Central memory CD8-positive, alpha-beta T cell (primary cell): Measurements from ENCODE around the gene DHX57.
A peak's percentile ranks its signal among the peaks of the same experiment; 100 is the strongest.

Source experiments
- ATAC-seq: fragments of 150-1000 bp; cut with Tn5 transposase; replicated peaks from 2 replicates; pipeline ENCODE4 v1.10.0; 2022; ENCODE audit warnings: mild to moderate bottlenecking, moderate FRiP score, moderate number of reproducible peaks; ENCODE audit not compliant: poor library complexity, severe bottlenecking; ENCODE audit errors: extremely low read depth
- DNase-seq, 2 donors: peaks; one replicate each; pipeline ENCODE4 v3.0.0; 2021; ENCODE audit warnings: low spot score in 2 of 2
- H3K27ac Mint-ChIP-seq: one replicate; pipeline ENCODE4 v1.8.0; 2022; ENCODE audit warnings: low read depth, mild to moderate bottlenecking, moderate library complexity, mixed read lengths
- H3K27me3 Mint-ChIP-seq: one replicate; pipeline ENCODE4 v1.8.0; 2022; ENCODE audit warnings: mixed read lengths
- H3K36me3 Mint-ChIP-seq: one replicate; pipeline ENCODE4 v1.8.0; 2022; ENCODE audit warnings: mild to moderate bottlenecking, moderate library complexity, mixed read lengths; ENCODE audit not compliant: insufficient read depth
- H3K4me1 Mint-ChIP-seq: one replicate; pipeline ENCODE4 v1.8.0; 2022; ENCODE audit warnings: mixed read lengths
- H3K4me3 Mint-ChIP-seq: one replicate; pipeline ENCODE4 v1.8.0; 2022; ENCODE audit warnings: mild to moderate bottlenecking, moderate library complexity, mixed read lengths
- H3K9me3 Mint-ChIP-seq: one replicate; pipeline ENCODE4 v1.8.0; 2022; ENCODE audit warnings: mixed read lengths

Gene DHX57

GRCh38 chr2:38892819-38893218, 17.1 kb upstream of the DHX57 start:
- no peak for ATAC-seq
- Mint-ChIP-seq H3K4me3 (no peak overlapping the region), H3K36me3 (no peaks in the 10 kb centered on the region)

GRCh38 chr2:38889575-38889974, 13.8 kb upstream of the DHX57 start, which contains the start of gene ARHGEF33:
Gene ARHGEF33 (plus strand): TSS chr2:38889875. CDS start chr2:38919448, 29,573 bp downstream.
- ATAC-seq (no peak), DNase-seq (no peak)
- H3K27ac Mint-ChIP-seq, result no peak within 1 kb of the TSS
- H3K27me3 Mint-ChIP-seq, result no peaks in the 10 kb centered on the region
- H3K4me1 Mint-ChIP-seq, result no peaks in the 10 kb centered on the region
- H3K9me3 Mint-ChIP-seq, result no peaks in the 10 kb centered on the region
- H3K4me3 Mint-ChIP-seq, result no peak within 1 kb of the TSS
- H3K36me3 Mint-ChIP-seq, result no peaks in the 10 kb centered on the region

More at GRCh38 chr2:38892819-38893218, 17.1 kb upstream of the DHX57 start:
- H3K4me1 Mint-ChIP-seq, result no peaks in the 10 kb centered on the region
- no peak for DNase-seq
- H3K27ac Mint-ChIP-seq, result no peak overlapping the region
- no peaks in the 10 kb centered on the region for H3K9me3 Mint-ChIP-seq
- H3K27me3 Mint-ChIP-seq, result peaks cover 13% of the 10 kb centered on the region

GRCh38 chr2:38889045-38889444, 13.3 kb upstream of the DHX57 start:
- no peak overlapping the region for H3K4me3 Mint-ChIP-seq
- H3K27me3 Mint-ChIP-seq, result no peaks in the 10 kb centered on the region
- no peak for ATAC-seq
- no peak overlapping the region for H3K27ac Mint-ChIP-seq
- H3K36me3 Mint-ChIP-seq, result no peaks in the 10 kb centered on the region
- DNase-seq, result no peak
- H3K4me1 Mint-ChIP-seq, result no peaks in the 10 kb centered on the region
- no peaks in the 10 kb centered on the region for H3K9me3 Mint-ChIP-seq

- no peak for DNase-seq
- no peak overlapping the region for H3K27ac Mint-ChIP-seq
- no peak overlapping the region for H3K4me3 Mint-ChIP-seq
- H3K27me3 Mint-ChIP-seq, result no peaks in the 10 kb centered on the region
- H3K36me3 Mint-ChIP-seq, result no peaks in the 10 kb centered on the region
- ATAC-seq, result no peak
- no peaks in the 10 kb centered on the region for H3K4me1 Mint-ChIP-seq
- H3K9me3 Mint-ChIP-seq, result no peaks in the 10 kb centered on the region
These were observed 12.3 kb upstream of the DHX57 start for GRCh38 chr2:38887902-38888554.

GRCh38 chr2:38887347-38887746, 11.6 kb upstream of the DHX57 start:
- DNase-seq (no peak), ATAC-seq (no peak)
- Mint-ChIP-seq H3K9me3 (no peaks in the 10 kb centered on the region), H3K4me3 (no peak overlapping the region), H3K4me1 (no peaks in the 10 kb centered on the region), H3K27me3 (no peaks in the 10 kb centered on the region), H3K36me3 (no peaks in the 10 kb centered on the region), H3K27ac (no peak overlapping the region)

GRCh38 chr2:38886063-38886462, 10.3 kb upstream of the DHX57 start:
- Mint-ChIP-seq H3K36me3 (peaks cover 2% of the 10 kb centered on the region), H3K27ac (no peak overlapping the region), H3K4me1 (no peaks in the 10 kb centered on the region), H3K4me3 (no peak overlapping the region), H3K9me3 (no peaks in the 10 kb centered on the region), H3K27me3 (no peaks in the 10 kb centered on the region)
- DNase-seq, result no peak
- no peak for ATAC-seq

- H3K4me3 Mint-ChIP-seq, result peak overlapping the region; percentile 99
- DNase-seq, result no peak
- H3K36me3 Mint-ChIP-seq, result peaks cover 13% of the 10 kb centered on the region
- no peaks in the 10 kb centered on the region for H3K27me3 Mint-ChIP-seq
- H3K9me3 Mint-ChIP-seq, result peaks cover 2% of the 10 kb centered on the region
- H3K4me1 Mint-ChIP-seq, result peaks cover 32% of the 10 kb centered on the region
- no peak for ATAC-seq
- peak overlapping the region; percentile 96 for H3K27ac Mint-ChIP-seq
These were observed 673 bp upstream of the DHX57 start for GRCh38 chr2:38876407-38876806.

- DNase-seq (no peak), ATAC-seq (no peak)
- Mint-ChIP-seq H3K27ac (peak overlapping the region; percentile 96), H3K27me3 (no peaks in the 10 kb centered on the region), H3K9me3 (peaks cover 6% of the 10 kb centered on the region), H3K4me3 (peak overlapping the region; percentile 99), H3K36me3 (peaks cover 12% of the 10 kb centered on the region), H3K4me1 (peaks cover 32% of the 10 kb centered on the region)
These were observed 533 bp downstream of the DHX57 start for GRCh38 chr2:38875227-38875575.

GRCh38 chr2:38873763-38874162, 2.0 kb downstream of the DHX57 start:
- Mint-ChIP-seq H3K27me3 (no peaks in the 10 kb centered on the region), H3K4me1 (peaks cover 32% of the 10 kb centered on the region), H3K4me3 (no peak overlapping the region), H3K9me3 (peaks cover 12% of the 10 kb centered on the region), H3K27ac (no peak overlapping the region), H3K36me3 (peaks cover 13% of the 10 kb centered on the region)
- DNase-seq (no peak), ATAC-seq (no peak)

- Mint-ChIP-seq H3K27me3 (no peaks in the 10 kb centered on the region), H3K36me3 (peaks cover 13% of the 10 kb centered on the region), H3K27ac (no peak overlapping the region), H3K4me1 (peaks cover 29% of the 10 kb centered on the region), H3K9me3 (peaks cover 12% of the 10 kb centered on the region), H3K4me3 (no peak overlapping the region)
- no peak for ATAC-seq
- no peak for DNase-seq
These were observed 4.3 kb downstream of the DHX57 start for GRCh38 chr2:38871432-38871831.

- no peak overlapping the region for H3K27ac Mint-ChIP-seq
- H3K4me3 Mint-ChIP-seq, result no peak overlapping the region
- DNase-seq (no peak), ATAC-seq (no peak)
- peaks cover 9% of the 10 kb centered on the region for H3K36me3 Mint-ChIP-seq
- peaks cover 12% of the 10 kb centered on the region for H3K9me3 Mint-ChIP-seq
- no peaks in the 10 kb centered on the region for H3K27me3 Mint-ChIP-seq
- H3K4me1 Mint-ChIP-seq, result peaks cover 1% of the 10 kb centered on the region
These were observed 8.8 kb downstream of the DHX57 start for GRCh38 chr2:38866773-38867443.

GRCh38 chr2:38863061-38863695, 12.6 kb downstream of the DHX57 start:
- Mint-ChIP-seq H3K4me1 (no peaks in the 10 kb centered on the region), H3K27ac (no peak overlapping the region), H3K4me3 (no peak overlapping the region), H3K27me3 (no peaks in the 10 kb centered on the region), H3K36me3 (peaks cover 22% of the 10 kb centered on the region), H3K9me3 (no peaks in the 10 kb centered on the region)
- DNase-seq (no peak), ATAC-seq (peak; percentile 32)

GRCh38 chr2:38862476-38862875, 13.3 kb downstream of the DHX57 start:
- Mint-ChIP-seq H3K9me3 (no peaks in the 10 kb centered on the region), H3K27me3 (no peaks in the 10 kb centered on the region), H3K4me1 (no peaks in the 10 kb centered on the region), H3K27ac (no peak overlapping the region), H3K36me3 (peaks cover 26% of the 10 kb centered on the region), H3K4me3 (no peak overlapping the region)
- no peak for ATAC-seq
- no peak for DNase-seq
